LNCAP (cell line): Measurements from ENCODE around the gene KCTD3.

Experiments
- CTCF ChIP-seq: fragments of 450-650 bp; IDR thresholded peaks from 2 replicates; pipeline ENCODE4 v1.5.1; 2017; ENCODE audit warnings: mild to moderate bottlenecking

The KCTD3 gene

GRCh38 chr1:215526846-215527151 lies 40.3 kb upstream of the KCTD3 start:
- TF ChIP-seq CTCF = no peak

GRCh38 chr1:215529111-215529510 lies 38.0 kb upstream of the KCTD3 start:
- no peak for TF ChIP-seq CTCF

- TF ChIP-seq CTCF = no peak
Measured at GRCh38 chr1:215529571-215529970, 37.5 kb upstream of the KCTD3 start.

GRCh38 chr1:215530401-215530984 lies 36.6 kb upstream of the KCTD3 start:
- TF ChIP-seq CTCF = no peak

- no peak for TF ChIP-seq CTCF
Measured at GRCh38 chr1:215539803-215540570, 27.1 kb upstream of the KCTD3 start.

GRCh38 chr1:215542301-215542700 lies 24.8 kb upstream of the KCTD3 start:
- no peak for TF ChIP-seq CTCF

GRCh38 chr1:215543191-215543606 lies 23.9 kb upstream of the KCTD3 start:
- TF ChIP-seq CTCF = no peak

- no peak for TF ChIP-seq CTCF
Measured at GRCh38 chr1:215543806-215544205, 23.3 kb upstream of the KCTD3 start.
